GM12874 (cell line): Measurements from ENCODE around the gene CPTP.

Experiments used
- CTCF ChIP-seq: IDR thresholded peaks from 2 replicates; pipeline ENCODE4 v1.5.1; 2011; ENCODE audit warnings: low read depth, mild to moderate bottlenecking, control low read depth, low read length, moderate library complexity; ENCODE audit not compliant: insufficient read depth

Gene CPTP

GRCh38 chr1:1354271-1355247 lies 30.0 kb downstream of the CPTP start:
- no peak for TF ChIP-seq CTCF

GRCh38 chr1:1355416-1355815 lies 30.8 kb downstream of the CPTP start:
- TF ChIP-seq CTCF, result no peak

- TF ChIP-seq CTCF, result no peak
Measured at GRCh38 chr1:1356166-1356795, 31.7 kb downstream of the CPTP start.

GRCh38 chr1:1356796-1357401 lies 32.3 kb downstream of the CPTP start:
- TF ChIP-seq CTCF, result no peak

- no peak for TF ChIP-seq CTCF
Measured at GRCh38 chr1:1357871-1358432, 33.4 kb downstream of the CPTP start.

- TF ChIP-seq CTCF, result no peak
Measured at GRCh38 chr1:1358433-1359271, 34.0 kb downstream of the CPTP start, which contains the start of gene MXRA8. Gene MXRA8, minus strand, starts transcription at chr1:1358555. Its CDS starts 51 bp downstream, at chr1:1358504.
